HCT116 (cell line): ENCODE measurements around the gene USP3. TPM values are rescaled to one million over a fixed set of nuclear protein-coding genes. Genes with fewer than 3 reads are reported as not detected.

Experiments used
- ATAC-seq: fragments of 200-7000 bp; cut with Tn5 transposase; 2 replicates; pipeline ENCODE4 v1.9.1; 2020; ENCODE audit warnings: mild to moderate bottlenecking, moderate library complexity
- BruUV-seq: library from RNA; stranded (reverse); fragments of 400-500 nt; replicated peaks from 2 replicates; lab custom pipeline; 2021; lab: Mats Ljungman, UMichigan
- CTCF ChIA-PET: fragments of 300-600 bp; sonication (Branson Sonifier 250); formaldehyde crosslinking; loops from one replicate; lab custom pipeline; 2021; ENCODE audit warnings: antibody characterized with exemption; lab: Charles Lee
- POLR2A ChIA-PET: fragments of 300-600, 350-600 bp; sonication (Branson Sonifier 250); formaldehyde crosslinking; loops from one replicate; lab custom pipeline; 2021; ENCODE audit warnings: antibody characterized with exemption; lab: Charles Lee
- RAD21 ChIA-PET, 2 experiments: fragments of 300-600 bp; sonication (Branson Sonifier 250); formaldehyde crosslinking; loops; one replicate each; lab custom pipeline; 2023; ENCODE audit warnings: low total read pairs in 2 of 2; ENCODE audit not compliant: uncharacterized antibody in 2 of 2, unreplicated experiment in 2 of 2, low non-redundant PET in 1 of 2; lab: Charles Lee
- DNase-seq: peaks from one replicate; pipeline ENCODE4 v3.0.0-alpha.2; 2010; ENCODE audit warnings: low read depth, low spot score
- H2AFZ ChIP-seq: fragments of 200-600 bp; shearing (Covaris generic), sonication (generic); 2 replicates; pipeline ENCODE4 v1.6.1; 2017; ENCODE audit warnings: low read depth, mixed run types, mixed read lengths, antibody characterized with exemption, low read length; ENCODE audit not compliant: poor library complexity, severe bottlenecking
- H3K27ac ChIP-seq: 2 replicates; pipeline ENCODE4 v1.5.1; 2012; ENCODE audit warnings: low read depth, low read length
- H3K27me3 ChIP-seq: fragments of 200-600 bp; sonication (generic); 2 replicates; pipeline ENCODE4 v1.6.1; 2016; ENCODE audit warnings: mixed run types, low read length, mixed read lengths; ENCODE audit not compliant: insufficient read depth
- H3K36me3 ChIP-seq, 2 experiments: fragments of 200-500 bp in 1 of 2; fragments of 200-600 bp in 1 of 2; sonication (Bioruptor generic) in 1 of 2; sonication (generic) in 1 of 2; 2 replicates each; pipeline versions ENCODE4 v1.5.1 to v1.6.1; 2014 to 2016; ENCODE audit warnings: low read length in 2 of 2, inconsistent platforms in 1 of 2, mixed read lengths in 1 of 2, mixed run types in 1 of 2; ENCODE audit not compliant: insufficient read depth in 2 of 2, control insufficient read depth in 1 of 2
- H3K4me1 ChIP-seq, 2 experiments: fragments of 200-600 bp in 1 of 2; sonication (generic) in 1 of 2; 2 replicates each; pipeline versions ENCODE4 v1.5.1 to v1.6.1; 2012 to 2017; ENCODE audit warnings: low read length in 2 of 2, inconsistent platforms in 1 of 2, mild to moderate bottlenecking in 1 of 2, mixed read lengths in 1 of 2, mixed run types in 1 of 2, moderate library complexity in 1 of 2; ENCODE audit not compliant: insufficient read depth in 2 of 2, control insufficient read depth in 1 of 2
- H3K4me2 ChIP-seq: fragments of 200-600 bp; sonication (generic); 2 replicates; pipeline ENCODE4 v1.6.1; 2017; ENCODE audit warnings: mixed run types, low read length, mixed read lengths
- H3K4me3 ChIP-seq, 2 experiments: fragments of 200-600 bp in 1 of 2; sonication (generic) in 1 of 2; replicated peaks in 1 of 2; 2 replicates each; pipeline ENCODE4 v1.5.1; 2011 to 2016; ENCODE audit warnings: low read length in 2 of 2, control low read depth in 1 of 2, low read depth in 1 of 2, mild to moderate bottlenecking in 1 of 2, mixed read lengths in 1 of 2, mixed run types in 1 of 2
- H3K79me2 ChIP-seq: fragments of 200-600 bp; sonication (generic); 2 replicates; pipeline ENCODE4 v1.6.1; 2017; ENCODE audit warnings: mild to moderate bottlenecking, mixed run types, low read length, moderate library complexity, mixed read lengths; ENCODE audit not compliant: insufficient read depth
- H3K9ac ChIP-seq: fragments of 200-600 bp; sonication (generic); 2 replicates; pipeline ENCODE4 v1.6.1; 2016; ENCODE audit warnings: low read length, mixed read lengths
- H3K9me2 ChIP-seq: fragments of 200-600 bp; sonication (generic), shearing (Covaris generic); 2 replicates; pipeline ENCODE4 v1.6.1; 2017; ENCODE audit warnings: mixed run types, mild to moderate bottlenecking, moderate library complexity; ENCODE audit not compliant: insufficient read depth
- H3K9me3 ChIP-seq, 2 experiments: fragments of 200-500 bp in 1 of 2; fragments of 200-600 bp in 1 of 2; sonication (Bioruptor generic) in 1 of 2; sonication (generic) in 1 of 2; 2 replicates each; pipeline ENCODE4 v1.6.1; 2014 to 2017; ENCODE audit warnings: low read length in 2 of 2, mixed read lengths in 2 of 2, inconsistent platforms in 1 of 2, low read depth in 1 of 2, mild to moderate bottlenecking in 1 of 2, mixed run types in 1 of 2, moderate library complexity in 1 of 2; ENCODE audit not compliant: control insufficient read depth in 1 of 2, insufficient read depth in 1 of 2
- H4K20me1 ChIP-seq: fragments of 200-600 bp; sonication (generic), shearing (Covaris generic); 2 replicates; pipeline ENCODE4 v1.6.1; 2017; ENCODE audit warnings: mixed run types, mild to moderate bottlenecking, moderate library complexity; ENCODE audit not compliant: insufficient read depth
- CBX3 ChIP-seq: IDR thresholded peaks from 2 replicates; pipeline ENCODE4 v1.6.1; 2012; ENCODE audit warnings: low read depth
- CEBPB ChIP-seq: IDR thresholded peaks from 2 replicates; pipeline ENCODE4 v1.6.1; 2012; ENCODE audit warnings: low read depth
- EZH2phosphoT487 ChIP-seq: fragments of 200-600 bp; IDR thresholded peaks from 2 replicates; pipeline ENCODE4 v1.6.1; 2018; ENCODE audit warnings: antibody characterized with exemption, borderline replicate concordance
- SP1 ChIP-seq: IDR thresholded peaks from 2 replicates; pipeline ENCODE4 v1.6.1; 2012; ENCODE audit warnings: low read depth
- ZFX ChIP-seq: fragments of 450-650 bp; IDR thresholded peaks from 2 replicates; pipeline ENCODE4 v1.6.1; 2017
- intact Hi-C: fragments of 100-400 bp; cut with micrococcal nuclease; formaldehyde crosslinking; loops from 2 replicates; pipeline ENCODE4 v1.10.0; 2022
- total RNA-seq: library from RNA; stranded (reverse); gene quantifications from one replicate; pipeline ENCODE4 v1.2.1, GENCODE V29; 2021; ENCODE audit not compliant: unreplicated experiment
- TF ChIP-seq, protein P1 (sequence below): IDR thresholded peaks from 2 replicates; pipeline ENCODE4 v1.6.1; 2012
- TF ChIP-seq, protein P2 (sequence below): IDR thresholded peaks from 2 replicates; pipeline ENCODE4 v1.6.1; 2011; ENCODE audit warnings: mild to moderate bottlenecking, low read length, moderate library complexity; ENCODE audit not compliant: insufficient replicate concordance; ENCODE audit errors: extremely low read depth

Gene USP3
- total RNA-seq, 1 experiment from 2014 or later, result 61.6 TPM

DNA sequence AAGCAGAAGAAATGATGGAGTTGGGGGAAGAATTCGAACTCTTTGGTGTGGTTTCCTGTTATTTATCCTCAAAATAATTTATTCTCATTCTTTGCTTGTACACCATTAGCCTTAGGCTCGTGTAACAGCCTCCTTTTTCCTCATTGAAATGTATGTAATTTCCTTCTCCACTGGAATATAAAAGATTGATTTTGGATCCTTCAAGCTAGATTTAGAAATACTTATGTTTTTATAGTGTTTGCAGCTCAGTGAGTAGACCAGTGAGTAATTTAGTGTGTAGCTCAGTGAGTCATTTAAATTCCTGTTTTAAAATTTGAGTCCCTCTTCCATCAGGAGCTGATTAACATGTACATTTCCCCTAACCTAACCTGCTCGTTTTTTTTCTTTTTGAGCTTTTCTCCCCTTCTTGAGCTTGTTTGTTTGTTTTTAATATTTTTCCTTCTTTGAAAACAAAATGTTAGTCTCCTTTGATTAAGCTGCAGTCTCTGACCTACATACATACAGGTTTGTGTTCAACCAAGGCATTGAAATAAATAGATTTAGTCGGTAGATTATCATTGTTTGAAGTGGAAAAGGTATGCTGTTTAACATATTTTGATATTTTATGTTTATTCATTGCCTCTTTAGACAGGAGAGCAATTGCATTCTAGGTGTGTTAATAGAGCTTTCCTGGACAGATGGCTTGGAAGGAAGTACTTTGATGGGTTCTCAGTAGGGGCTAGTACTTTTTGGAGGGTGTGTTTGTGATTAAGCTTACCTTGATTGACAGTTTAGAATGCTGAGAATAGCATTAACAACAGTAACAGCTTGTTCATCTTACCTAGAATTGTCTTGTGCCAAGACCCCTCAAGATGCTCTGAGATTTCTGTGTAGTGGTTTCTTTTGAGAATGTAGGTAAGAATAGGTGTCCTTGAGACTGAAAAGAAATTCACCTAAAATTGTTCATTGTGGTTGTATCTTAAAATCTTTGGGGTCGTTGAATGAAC lies 5.9 kb downstream of the USP3 start (continued):
- TF ChIP-seq, protein P1, sequence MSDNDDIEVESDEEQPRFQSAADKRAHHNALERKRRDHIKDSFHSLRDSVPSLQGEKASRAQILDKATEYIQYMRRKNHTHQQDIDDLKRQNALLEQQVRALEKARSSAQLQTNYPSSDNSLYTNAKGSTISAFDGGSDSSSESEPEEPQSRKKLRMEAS, result no peak
- no peak for TF ChIP-seq SP1

DNA sequence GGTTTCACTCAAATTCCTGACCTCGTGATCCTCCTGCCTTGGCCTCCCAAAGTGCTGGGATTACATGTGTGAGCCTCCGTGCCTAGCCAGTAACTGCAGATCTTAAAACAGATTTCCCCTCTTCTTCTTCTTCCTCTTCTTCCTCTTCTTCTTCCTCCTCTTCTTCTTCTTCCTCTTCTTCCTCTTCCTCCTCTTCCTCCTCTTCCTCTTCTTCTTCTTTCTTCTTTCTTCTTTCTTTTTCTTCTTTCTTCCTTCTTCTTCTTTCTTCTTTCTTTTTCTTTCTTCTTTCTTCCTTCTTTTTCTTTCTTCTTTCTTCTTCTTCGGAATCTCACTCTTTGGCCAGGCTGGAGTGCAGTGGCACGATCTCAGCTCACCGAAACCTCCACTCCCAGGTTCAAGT lies 7.8 kb downstream of the USP3 start:
- intact Hi-C loops, result no loop called here
- H3K27me3 ChIP-seq, result no peaks in the 10 kb centered on the region
- DNase-seq (no peak), ATAC-seq (no peak)
- peaks cover 30 to 58% of the 10 kb centered on the region in 2 experiments for H3K4me1 ChIP-seq
- no peak overlapping the region for H3K4me3 ChIP-seq
- H3K36me3 ChIP-seq, result no peaks in the 10 kb centered on the region
- H2AFZ ChIP-seq, result no peak overlapping the region
- H3K27ac ChIP-seq, result no peak overlapping the region
- no peak for TF ChIP-seq ZFX
- TF ChIP-seq CBX3, result no peak
- TF ChIP-seq, protein P2, sequence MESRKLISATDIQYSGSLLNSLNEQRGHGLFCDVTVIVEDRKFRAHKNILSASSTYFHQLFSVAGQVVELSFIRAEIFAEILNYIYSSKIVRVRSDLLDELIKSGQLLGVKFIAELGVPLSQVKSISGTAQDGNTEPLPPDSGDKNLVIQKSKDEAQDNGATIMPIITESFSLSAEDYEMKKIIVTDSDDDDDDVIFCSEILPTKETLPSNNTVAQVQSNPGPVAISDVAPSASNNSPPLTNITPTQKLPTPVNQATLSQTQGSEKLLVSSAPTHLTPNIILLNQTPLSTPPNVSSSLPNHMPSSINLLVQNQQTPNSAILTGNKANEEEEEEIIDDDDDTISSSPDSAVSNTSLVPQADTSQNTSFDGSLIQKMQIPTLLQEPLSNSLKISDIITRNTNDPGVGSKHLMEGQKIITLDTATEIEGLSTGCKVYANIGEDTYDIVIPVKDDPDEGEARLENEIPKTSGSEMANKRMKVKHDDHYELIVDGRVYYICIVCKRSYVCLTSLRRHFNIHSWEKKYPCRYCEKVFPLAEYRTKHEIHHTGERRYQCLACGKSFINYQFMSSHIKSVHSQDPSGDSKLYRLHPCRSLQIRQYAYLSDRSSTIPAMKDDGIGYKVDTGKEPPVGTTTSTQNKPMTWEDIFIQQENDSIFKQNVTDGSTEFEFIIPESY, result no peak
- no peak for TF ChIP-seq CEBPB
- TF ChIP-seq EZH2phosphoT487, result no peak
- TF ChIP-seq, all 23 proteins: peak for 0
- no peak overlapping the region for H3K9ac ChIP-seq
- H3K9me2 ChIP-seq, result peaks cover 2% of the 10 kb centered on the region; the same call in 1 of the 2 replicates
- H3K4me2 ChIP-seq, result no peak overlapping the region
- POLR2A ChIA-PET, result interaction anchor here (0.8 to 2.1 kb wide), 2 partner anchors 8 to 10 kb away, joined by 3 to 8 read pairs; partner anchors contain the start of gene USP3
- BruUV-seq, result no TSS peak
- CTCF ChIA-PET, result no interaction called here
- H3K9me3 ChIP-seq, result no peaks in the 10 kb centered on the region
- H4K20me1 ChIP-seq, result peaks cover 65% of the 10 kb centered on the region
- H3K79me2 ChIP-seq, result peaks cover 100% of the 10 kb centered on the region
- RAD21 ChIA-PET, result no interaction called here
